ENCODE data around the gene REC8.

REC8 gene

GRCh38 chr14:24185741-24186140 lies 13.9 kb downstream of the REC8 start:
- TF ChIP-seq, protein P1, sequence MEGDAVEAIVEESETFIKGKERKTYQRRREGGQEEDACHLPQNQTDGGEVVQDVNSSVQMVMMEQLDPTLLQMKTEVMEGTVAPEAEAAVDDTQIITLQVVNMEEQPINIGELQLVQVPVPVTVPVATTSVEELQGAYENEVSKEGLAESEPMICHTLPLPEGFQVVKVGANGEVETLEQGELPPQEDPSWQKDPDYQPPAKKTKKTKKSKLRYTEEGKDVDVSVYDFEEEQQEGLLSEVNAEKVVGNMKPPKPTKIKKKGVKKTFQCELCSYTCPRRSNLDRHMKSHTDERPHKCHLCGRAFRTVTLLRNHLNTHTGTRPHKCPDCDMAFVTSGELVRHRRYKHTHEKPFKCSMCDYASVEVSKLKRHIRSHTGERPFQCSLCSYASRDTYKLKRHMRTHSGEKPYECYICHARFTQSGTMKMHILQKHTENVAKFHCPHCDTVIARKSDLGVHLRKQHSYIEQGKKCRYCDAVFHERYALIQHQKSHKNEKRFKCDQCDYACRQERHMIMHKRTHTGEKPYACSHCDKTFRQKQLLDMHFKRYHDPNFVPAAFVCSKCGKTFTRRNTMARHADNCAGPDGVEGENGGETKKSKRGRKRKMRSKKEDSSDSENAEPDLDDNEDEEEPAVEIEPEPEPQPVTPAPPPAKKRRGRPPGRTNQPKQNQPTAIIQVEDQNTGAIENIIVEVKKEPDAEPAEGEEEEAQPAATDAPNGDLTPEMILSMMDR (conservative IDR thresholded peaks at IDR 0.05; ENCODE audit: low read depth, low read length) = no peak
- DNase-seq (ENCODE audit: low read depth) = no peak

GRCh38 chr14:24186831-24187538 lies 15.1 kb downstream of the REC8 start:
- TF ChIP-seq, protein P1 (conservative IDR thresholded peaks at IDR 0.05; ENCODE audit: low read depth, low read length) = no peak
- H3K4me3 ChIP-seq (ENCODE audit: low read length) = no peak overlapping the region
- no peak for DNase-seq (ENCODE audit: low read depth)

More at GRCh38 chr14:24185741-24186140, 13.9 kb downstream of the REC8 start:
- no peak overlapping the region for H3K4me3 ChIP-seq (ENCODE audit: low read length)

DNA sequence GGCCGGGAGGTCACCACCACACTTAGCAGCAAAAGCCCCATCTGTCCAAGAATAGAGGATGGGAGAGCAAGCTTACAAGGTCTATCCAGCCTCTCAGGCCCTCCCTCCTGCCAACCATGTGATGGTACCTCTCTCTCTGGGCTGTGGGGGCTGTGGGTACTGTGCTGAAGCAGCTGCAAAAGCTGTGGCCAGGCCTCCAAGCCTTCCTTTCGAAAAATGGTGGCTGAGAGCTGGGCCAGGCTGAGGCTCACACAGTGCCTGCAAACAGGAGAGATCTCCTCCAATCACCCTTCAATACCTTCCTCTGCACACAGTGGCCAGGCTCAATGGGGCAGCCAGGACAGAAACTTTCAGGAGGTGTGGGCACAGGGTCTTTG lies 15.6 kb downstream of the REC8 start:
- TF ChIP-seq, protein P1 (conservative IDR thresholded peaks at IDR 0.05; ENCODE audit: low read depth, low read length) = no peak
- DNase-seq (ENCODE audit: low read depth) = no peak
- H3K4me3 ChIP-seq (ENCODE audit: low read length) = peak overlapping the region; percentile 78

DNA sequence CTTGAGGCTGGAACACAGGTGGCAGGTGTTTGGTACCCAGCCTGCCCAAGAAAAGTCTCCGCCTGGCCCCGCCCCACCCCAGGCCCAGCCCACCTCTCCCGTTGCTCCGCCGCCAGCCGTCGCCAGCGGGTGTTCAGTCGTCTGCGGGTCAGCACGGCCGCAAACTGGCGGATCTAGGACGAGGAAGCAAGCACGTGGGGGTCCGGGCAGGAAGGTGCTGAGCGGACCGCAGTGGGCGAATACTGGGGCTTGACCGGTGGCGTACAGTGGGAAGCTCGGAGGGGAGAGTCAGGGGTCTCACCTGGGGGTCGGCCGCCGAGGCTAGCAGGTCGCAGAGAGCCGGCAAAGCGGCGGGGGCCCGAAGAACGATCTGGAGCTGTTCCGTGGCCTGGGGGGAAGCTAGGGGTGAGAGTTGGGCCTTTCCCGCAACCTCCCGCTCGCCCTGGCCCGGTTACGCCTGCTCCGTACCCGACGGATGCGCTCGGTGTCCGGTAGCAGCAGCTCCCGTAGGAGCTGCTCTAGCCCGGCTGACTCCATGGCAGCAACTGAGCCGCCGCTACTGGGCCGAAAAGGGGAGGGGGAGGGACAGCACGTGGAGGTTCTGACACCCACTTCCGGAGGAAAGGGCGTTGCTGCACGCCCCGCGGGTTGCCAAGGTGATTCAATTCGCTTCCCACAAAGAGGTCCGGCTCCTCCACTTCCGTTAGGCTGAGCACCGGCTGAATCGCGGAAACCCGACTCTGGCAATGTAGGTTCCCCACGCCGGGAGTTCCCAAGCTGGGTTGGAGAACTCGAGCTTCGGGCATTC lies 16.6 kb downstream of the REC8 start, which contains the start of gene IPO4:
TSS of gene IPO4 (minus strand) at position 566 of the 808 bp plus-strand sequence. CDS start at position 537, 29 bp downstream.
- peak; percentile 92 for DNase-seq (ENCODE audit: low read depth)
- TF ChIP-seq, protein P1 (conservative IDR thresholded peaks at IDR 0.05; ENCODE audit: low read depth, low read length) = no peak
- peak within 1 kb of the TSS; percentile 78 for H3K4me3 ChIP-seq (ENCODE audit: low read length)

- DNase-seq (ENCODE audit: low read depth) = no peak
- TF ChIP-seq, protein P1 (conservative IDR thresholded peaks at IDR 0.05; ENCODE audit: low read depth, low read length) = no peak
- H3K4me3 ChIP-seq (ENCODE audit: low read length) = peak overlapping the region; percentile 78
Measured at GRCh38 chr14:24189059-24189375, 17.1 kb downstream of the REC8 start.

- no peak overlapping the region for H3K4me3 ChIP-seq (ENCODE audit: low read length)
- TF ChIP-seq, protein P1 (conservative IDR thresholded peaks at IDR 0.05; ENCODE audit: low read depth, low read length) = no peak
- no peak for DNase-seq (ENCODE audit: low read depth)
Measured at GRCh38 chr14:24189460-24189859, 17.6 kb downstream of the REC8 start.
